WTC11 (cell line): ENCODE data around the gene SPDEF. TPM values are rescaled to one million over a fixed set of nuclear protein-coding genes. Genes with fewer than 3 reads are reported as not detected.

ENCODE experiments used
- ATAC-seq: fragments of 200-7000 bp; cut with Tn5 transposase; 2 replicates; pipeline ENCODE4 v1.10.0; 2021; ENCODE audit warnings: mild to moderate bottlenecking, moderate library complexity
- CTCF ChIA-PET: fragments of 300-600 bp; sonication (Branson Sonifier 250); formaldehyde crosslinking; loops from one replicate; lab custom pipeline; 2021; ENCODE audit warnings: antibody characterized with exemption; lab: Charles Lee
- POLR2A ChIA-PET: fragments of 350-600 bp; sonication (Branson Sonifier 250); formaldehyde crosslinking; loops from one replicate; lab custom pipeline; 2021; ENCODE audit warnings: antibody characterized with exemption; lab: Charles Lee
- DNase-seq: peaks from one replicate; pipeline ENCODE4 v3.0.0; 2021; ENCODE audit warnings: low spot score
- H3K27ac Mint-ChIP-seq: 2 replicates; pipeline ENCODE4 v1.8.0; 2021; ENCODE audit warnings: mixed read lengths
- H3K27me3 Mint-ChIP-seq: 2 replicates; pipeline ENCODE4 v1.8.0; 2021; ENCODE audit warnings: low read depth, mild to moderate bottlenecking, moderate library complexity, mixed read lengths
- H3K36me3 Mint-ChIP-seq: 2 replicates; pipeline ENCODE4 v1.8.0; 2021; ENCODE audit warnings: mixed read lengths
- H3K4me1 Mint-ChIP-seq: 2 replicates; pipeline ENCODE4 v1.8.0; 2022; ENCODE audit warnings: mixed read lengths
- H3K4me3 Mint-ChIP-seq: 2 replicates; pipeline ENCODE4 v1.8.0; 2021; ENCODE audit warnings: mild to moderate bottlenecking, moderate library complexity, mixed read lengths
- H3K9me3 Mint-ChIP-seq: 2 replicates; pipeline ENCODE4 v1.8.0; 2021; ENCODE audit warnings: mixed read lengths
- ATF1 ChIP-seq: sonication (generic); formaldehyde crosslinking; IDR thresholded peaks from 2 replicates; pipeline ENCODE4 v1.8.1; 2023; ENCODE audit warnings: mild to moderate bottlenecking, moderate library complexity, missing genetic modification reagents
- ETV6 ChIP-seq: sonication (generic); formaldehyde crosslinking; IDR thresholded peaks from 2 replicates; pipeline ENCODE4 v1.8.1; 2022; ENCODE audit warnings: mild to moderate bottlenecking, missing genetic modification reagents
- FOXJ3 ChIP-seq: sonication (generic); formaldehyde crosslinking; IDR thresholded peaks from 2 replicates; pipeline ENCODE4 v1.9.0; 2021; ENCODE audit warnings: missing genetic modification reagents, mild to moderate bottlenecking, borderline replicate concordance
- MXD4 ChIP-seq: fragments of 250-450 bp; sonication (Bioruptor Pico); IDR thresholded peaks from 2 replicates; pipeline ENCODE4 v1.8.0; 2021; ENCODE audit warnings: mild to moderate bottlenecking, moderate library complexity, borderline replicate concordance
- NR2C2 ChIP-seq: sonication (generic); formaldehyde crosslinking; IDR thresholded peaks from 2 replicates; pipeline ENCODE4 v1.8.0; 2022; ENCODE audit warnings: mild to moderate bottlenecking, missing genetic modification reagents
- NR3C1 ChIP-seq: sonication (generic); formaldehyde crosslinking; conservative IDR thresholded peaks from 2 replicates; pipeline ENCODE4 v1.8.1; 2023; ENCODE audit warnings: low read depth, mild to moderate bottlenecking, missing genetic modification reagents
- TEAD1 ChIP-seq: sonication (generic); formaldehyde crosslinking; IDR thresholded peaks from 2 replicates; pipeline ENCODE4 v1.8.0; 2022; ENCODE audit warnings: mild to moderate bottlenecking, missing genetic modification reagents
- ZNF263 ChIP-seq: sonication (generic); formaldehyde crosslinking; IDR thresholded peaks from 2 replicates; pipeline ENCODE4 v1.8.1; 2022; ENCODE audit warnings: low read depth, mild to moderate bottlenecking, moderate library complexity, missing genetic modification reagents
- ZNF416 ChIP-seq: fragments of 250-450 bp; sonication (Bioruptor Pico); IDR thresholded peaks from 2 replicates; pipeline ENCODE4 v1.9.0; 2021; ENCODE audit warnings: mild to moderate bottlenecking, inconsistent platforms
- ZNF423 ChIP-seq: fragments of 250-450 bp; sonication (Bioruptor Pico); IDR thresholded peaks from 2 replicates; pipeline ENCODE4 v2.1.2; 2022; ENCODE audit warnings: mild to moderate bottlenecking, moderate library complexity
- total RNA-seq: library from RNA; stranded (reverse); gene quantifications from 3 replicates; pipeline ENCODE4 v1.2.3, GENCODE V29; 2021
- TF ChIP-seq, protein P1 (sequence below): fragments of 250-450 bp; sonication (Bioruptor Pico); IDR thresholded peaks from 2 replicates; pipeline ENCODE4 v1.9.0; 2021; ENCODE audit warnings: moderate library complexity, mild to moderate bottlenecking, inconsistent platforms, borderline replicate concordance
- TF ChIP-seq, protein P2 (sequence below): sonication (generic); formaldehyde crosslinking; IDR thresholded peaks from 2 replicates; pipeline ENCODE4 v1.8.1; 2023; ENCODE audit warnings: mild to moderate bottlenecking, missing genetic modification reagents
- TF ChIP-seq, protein P3 (sequence below): sonication (generic); formaldehyde crosslinking; IDR thresholded peaks from 2 replicates; pipeline ENCODE4 v1.8.1; 2022; ENCODE audit warnings: low read depth, mild to moderate bottlenecking, moderate library complexity, missing genetic modification reagents, borderline replicate concordance
- TF ChIP-seq, protein P4 (sequence below): sonication (generic); formaldehyde crosslinking; IDR thresholded peaks from 2 replicates; pipeline ENCODE4 v1.8.0; 2022; ENCODE audit warnings: mild to moderate bottlenecking, missing genetic modification reagents
- TF ChIP-seq, protein P5 (sequence below): fragments of 250-450 bp; sonication (Bioruptor Pico); IDR thresholded peaks from 2 replicates; pipeline ENCODE4 v1.9.0; 2021; ENCODE audit warnings: mild to moderate bottlenecking, borderline replicate concordance
- TF ChIP-seq, protein P6 (sequence below): sonication (generic); formaldehyde crosslinking; IDR thresholded peaks from 2 replicates; pipeline ENCODE4 v1.8.1; 2022; ENCODE audit warnings: mild to moderate bottlenecking, moderate library complexity, missing genetic modification reagents
- TF ChIP-seq, protein P7 (sequence below): sonication (generic); formaldehyde crosslinking; IDR thresholded peaks from 2 replicates; pipeline ENCODE4 v1.8.1; 2022; ENCODE audit warnings: low read depth, missing genetic modification reagents, borderline replicate concordance

The SPDEF gene
- total RNA-seq, 1 experiment from 2014 or later, result 0.72 TPM

DNA sequence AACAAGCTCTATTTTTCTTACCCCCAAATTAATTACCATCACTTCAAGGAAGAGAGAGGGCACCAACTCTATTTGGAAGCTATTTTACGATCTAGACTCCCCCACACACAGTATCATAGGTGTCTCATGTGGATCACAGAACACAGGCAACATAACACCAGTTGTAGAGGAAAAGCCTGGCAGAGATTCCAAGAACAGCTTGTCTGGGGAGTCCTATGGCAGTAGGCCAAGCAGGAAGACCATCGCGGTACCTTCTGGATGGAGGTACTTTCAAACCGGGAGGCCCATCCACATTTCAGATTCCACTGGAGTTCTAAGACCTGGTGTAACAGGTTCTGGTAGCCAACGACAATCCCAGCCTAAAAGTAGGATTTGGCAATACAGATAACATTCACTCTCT, 37.6 kb upstream of the SPDEF start:
- ATAC-seq, result no peak
- TF ChIP-seq ZNF416 (CRISPR knock-in tag), result no peak
- no peaks in the 10 kb centered on the region for H3K27me3 Mint-ChIP-seq
- ChIA-PET POLR2A (no interaction called here), CTCF (interaction anchor here (1.0 to 1.5 kb wide), 2 partner anchors 28 to 134 kb away, joined by 3 read pairs; no protein-coding TSS in a partner anchor)
- peaks cover 16% of the 10 kb centered on the region for H3K4me1 Mint-ChIP-seq
- no peak overlapping the region for H3K4me3 Mint-ChIP-seq
- H3K27ac Mint-ChIP-seq, result no peak overlapping the region
- DNase-seq, result no peak
- no peaks in the 10 kb centered on the region for H3K9me3 Mint-ChIP-seq
- no peaks in the 10 kb centered on the region for H3K36me3 Mint-ChIP-seq

DNA sequence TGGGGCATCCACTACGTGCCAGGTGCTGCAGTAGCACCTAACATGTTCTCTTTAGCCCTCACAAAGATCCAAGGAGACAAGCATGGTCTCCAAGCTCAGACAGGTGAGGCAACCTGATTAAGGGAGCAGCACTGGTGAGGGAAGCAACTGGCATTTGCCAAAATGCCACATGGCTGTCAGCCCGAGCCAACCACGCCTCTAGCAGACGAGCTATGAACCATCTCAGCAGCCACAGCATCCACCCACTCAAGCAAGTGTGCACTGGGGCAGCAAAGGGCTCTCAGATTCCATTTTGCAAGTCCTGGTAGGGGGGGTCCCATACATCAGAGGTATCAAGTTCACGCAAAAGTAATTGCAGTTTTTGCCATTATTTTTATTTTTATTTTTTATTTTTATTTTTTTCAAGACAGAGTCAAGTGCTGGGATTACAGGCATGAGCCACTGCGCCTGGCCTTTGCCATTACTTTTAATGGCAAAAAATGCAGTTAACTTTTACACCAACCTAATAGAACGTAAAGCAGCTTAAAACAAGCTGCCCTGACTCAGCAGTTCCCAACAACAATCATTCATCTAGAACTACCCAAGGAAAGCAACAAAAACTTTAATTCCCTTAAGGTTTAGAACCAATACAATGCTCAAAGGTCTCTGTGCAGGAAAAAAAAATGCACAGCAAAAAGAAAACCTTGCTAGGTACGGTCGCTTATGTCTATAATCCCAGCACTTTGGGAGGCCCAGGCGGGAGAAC, 36.3 kb upstream of the SPDEF start:
- H3K27ac Mint-ChIP-seq, result peak overlapping the region; percentile 70; the same call in 1 of the 2 replicates
- no peak overlapping the region for H3K4me3 Mint-ChIP-seq
- H3K27me3 Mint-ChIP-seq, result no peaks in the 10 kb centered on the region
- ChIA-PET CTCF (interaction anchor here (0.9 to 2.0 kb wide), 3 partner anchors 17 to 429 kb away, joined by 3 to 10 read pairs (median 3); no protein-coding TSS in a partner anchor), POLR2A (no interaction called here)
- no peaks in the 10 kb centered on the region for H3K9me3 Mint-ChIP-seq
- DNase-seq (no peak), ATAC-seq (no peak)
- TF ChIP-seq, protein P1, sequence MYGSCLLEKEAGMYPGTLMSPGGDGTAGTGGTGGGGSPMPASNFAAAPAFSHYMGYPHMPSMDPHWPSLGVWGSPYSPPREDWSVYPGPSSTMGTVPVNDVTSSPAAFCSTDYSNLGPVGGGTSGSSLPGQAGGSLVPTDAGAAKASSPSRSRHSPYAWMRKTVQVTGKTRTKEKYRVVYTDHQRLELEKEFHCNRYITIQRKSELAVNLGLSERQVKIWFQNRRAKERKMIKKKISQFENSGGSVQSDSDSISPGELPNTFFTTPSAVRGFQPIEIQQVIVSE (CRISPR knock-in tag), result no peak
- TF ChIP-seq, protein P2, sequence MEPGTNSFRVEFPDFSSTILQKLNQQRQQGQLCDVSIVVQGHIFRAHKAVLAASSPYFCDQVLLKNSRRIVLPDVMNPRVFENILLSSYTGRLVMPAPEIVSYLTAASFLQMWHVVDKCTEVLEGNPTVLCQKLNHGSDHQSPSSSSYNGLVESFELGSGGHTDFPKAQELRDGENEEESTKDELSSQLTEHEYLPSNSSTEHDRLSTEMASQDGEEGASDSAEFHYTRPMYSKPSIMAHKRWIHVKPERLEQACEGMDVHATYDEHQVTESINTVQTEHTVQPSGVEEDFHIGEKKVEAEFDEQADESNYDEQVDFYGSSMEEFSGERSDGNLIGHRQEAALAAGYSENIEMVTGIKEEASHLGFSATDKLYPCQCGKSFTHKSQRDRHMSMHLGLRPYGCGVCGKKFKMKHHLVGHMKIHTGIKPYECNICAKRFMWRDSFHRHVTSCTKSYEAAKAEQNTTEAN, result no peak
- TF ChIP-seq, protein P3, sequence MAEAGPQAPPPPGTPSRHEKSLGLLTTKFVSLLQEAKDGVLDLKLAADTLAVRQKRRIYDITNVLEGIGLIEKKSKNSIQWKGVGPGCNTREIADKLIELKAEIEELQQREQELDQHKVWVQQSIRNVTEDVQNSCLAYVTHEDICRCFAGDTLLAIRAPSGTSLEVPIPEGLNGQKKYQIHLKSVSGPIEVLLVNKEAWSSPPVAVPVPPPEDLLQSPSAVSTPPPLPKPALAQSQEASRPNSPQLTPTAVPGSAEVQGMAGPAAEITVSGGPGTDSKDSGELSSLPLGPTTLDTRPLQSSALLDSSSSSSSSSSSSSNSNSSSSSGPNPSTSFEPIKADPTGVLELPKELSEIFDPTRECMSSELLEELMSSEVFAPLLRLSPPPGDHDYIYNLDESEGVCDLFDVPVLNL (CRISPR knock-in tag), result no peak
- TF ChIP-seq ATF1 (CRISPR knock-in tag) (no peak), MXD4 (CRISPR knock-in tag) (no peak), ZNF423 (CRISPR knock-in tag) (no peak), TEAD1 (CRISPR knock-in tag) (no peak)
- TF ChIP-seq, protein P4, sequence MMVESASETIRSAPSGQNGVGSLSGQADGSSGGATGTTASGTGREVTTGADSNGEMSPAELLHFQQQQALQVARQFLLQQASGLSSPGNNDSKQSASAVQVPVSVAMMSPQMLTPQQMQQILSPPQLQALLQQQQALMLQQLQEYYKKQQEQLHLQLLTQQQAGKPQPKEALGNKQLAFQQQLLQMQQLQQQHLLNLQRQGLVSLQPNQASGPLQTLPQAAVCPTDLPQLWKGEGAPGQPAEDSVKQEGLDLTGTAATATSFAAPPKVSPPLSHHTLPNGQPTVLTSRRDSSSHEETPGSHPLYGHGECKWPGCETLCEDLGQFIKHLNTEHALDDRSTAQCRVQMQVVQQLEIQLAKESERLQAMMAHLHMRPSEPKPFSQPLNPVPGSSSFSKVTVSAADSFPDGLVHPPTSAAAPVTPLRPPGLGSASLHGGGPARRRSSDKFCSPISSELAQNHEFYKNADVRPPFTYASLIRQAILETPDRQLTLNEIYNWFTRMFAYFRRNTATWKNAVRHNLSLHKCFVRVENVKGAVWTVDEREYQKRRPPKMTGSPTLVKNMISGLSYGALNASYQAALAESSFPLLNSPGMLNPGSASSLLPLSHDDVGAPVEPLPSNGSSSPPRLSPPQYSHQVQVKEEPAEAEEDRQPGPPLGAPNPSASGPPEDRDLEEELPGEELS (CRISPR knock-in tag), result no peak
- TF ChIP-seq, protein P5, sequence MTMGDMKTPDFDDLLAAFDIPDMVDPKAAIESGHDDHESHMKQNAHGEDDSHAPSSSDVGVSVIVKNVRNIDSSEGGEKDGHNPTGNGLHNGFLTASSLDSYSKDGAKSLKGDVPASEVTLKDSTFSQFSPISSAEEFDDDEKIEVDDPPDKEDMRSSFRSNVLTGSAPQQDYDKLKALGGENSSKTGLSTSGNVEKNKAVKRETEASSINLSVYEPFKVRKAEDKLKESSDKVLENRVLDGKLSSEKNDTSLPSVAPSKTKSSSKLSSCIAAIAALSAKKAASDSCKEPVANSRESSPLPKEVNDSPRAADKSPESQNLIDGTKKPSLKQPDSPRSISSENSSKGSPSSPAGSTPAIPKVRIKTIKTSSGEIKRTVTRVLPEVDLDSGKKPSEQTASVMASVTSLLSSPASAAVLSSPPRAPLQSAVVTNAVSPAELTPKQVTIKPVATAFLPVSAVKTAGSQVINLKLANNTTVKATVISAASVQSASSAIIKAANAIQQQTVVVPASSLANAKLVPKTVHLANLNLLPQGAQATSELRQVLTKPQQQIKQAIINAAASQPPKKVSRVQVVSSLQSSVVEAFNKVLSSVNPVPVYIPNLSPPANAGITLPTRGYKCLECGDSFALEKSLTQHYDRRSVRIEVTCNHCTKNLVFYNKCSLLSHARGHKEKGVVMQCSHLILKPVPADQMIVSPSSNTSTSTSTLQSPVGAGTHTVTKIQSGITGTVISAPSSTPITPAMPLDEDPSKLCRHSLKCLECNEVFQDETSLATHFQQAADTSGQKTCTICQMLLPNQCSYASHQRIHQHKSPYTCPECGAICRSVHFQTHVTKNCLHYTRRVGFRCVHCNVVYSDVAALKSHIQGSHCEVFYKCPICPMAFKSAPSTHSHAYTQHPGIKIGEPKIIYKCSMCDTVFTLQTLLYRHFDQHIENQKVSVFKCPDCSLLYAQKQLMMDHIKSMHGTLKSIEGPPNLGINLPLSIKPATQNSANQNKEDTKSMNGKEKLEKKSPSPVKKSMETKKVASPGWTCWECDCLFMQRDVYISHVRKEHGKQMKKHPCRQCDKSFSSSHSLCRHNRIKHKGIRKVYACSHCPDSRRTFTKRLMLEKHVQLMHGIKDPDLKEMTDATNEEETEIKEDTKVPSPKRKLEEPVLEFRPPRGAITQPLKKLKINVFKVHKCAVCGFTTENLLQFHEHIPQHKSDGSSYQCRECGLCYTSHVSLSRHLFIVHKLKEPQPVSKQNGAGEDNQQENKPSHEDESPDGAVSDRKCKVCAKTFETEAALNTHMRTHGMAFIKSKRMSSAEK (CRISPR knock-in tag), result no peak
- peaks cover 12% of the 10 kb centered on the region for H3K4me1 Mint-ChIP-seq
- no peaks in the 10 kb centered on the region for H3K36me3 Mint-ChIP-seq

DNA sequence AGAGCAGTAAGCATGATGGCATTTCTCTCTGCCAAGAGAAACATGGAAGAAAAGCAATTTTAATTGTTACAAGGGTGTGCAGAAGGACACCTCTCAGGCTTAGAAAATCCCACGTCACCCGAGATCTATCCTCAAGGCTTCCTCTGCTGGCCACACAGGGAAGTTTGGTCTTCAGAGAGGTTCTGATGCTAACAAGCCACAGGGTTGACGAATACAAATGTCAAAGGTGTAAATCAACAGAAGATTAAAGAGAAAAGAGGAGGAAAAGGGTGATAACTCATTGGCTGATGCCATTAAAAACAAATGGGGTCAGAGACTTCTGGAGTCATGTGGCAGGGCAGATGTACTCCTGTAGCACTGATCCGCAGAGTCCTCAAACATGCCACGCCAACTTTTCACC, 33.6 kb upstream of the SPDEF start:
- DNase-seq (no peak), ATAC-seq (peak; percentile 46)
- H3K4me3 Mint-ChIP-seq, result no peak overlapping the region
- peaks cover 21% of the 10 kb centered on the region for H3K4me1 Mint-ChIP-seq
- ChIA-PET POLR2A (no interaction called here), CTCF (interaction anchor here (1.4 kb wide), 1 partner anchor 58 kb away, joined by 4 read pairs; no protein-coding TSS in a partner anchor)
- H3K27ac Mint-ChIP-seq, result peak overlapping the region; percentile 77
- no peaks in the 10 kb centered on the region for H3K36me3 Mint-ChIP-seq
- H3K9me3 Mint-ChIP-seq, result no peaks in the 10 kb centered on the region
- H3K27me3 Mint-ChIP-seq, result no peaks in the 10 kb centered on the region
- TF ChIP-seq ETV6 (CRISPR knock-in tag) (no peak), FOXJ3 (CRISPR knock-in tag) (no peak), ZNF263 (CRISPR knock-in tag) (no peak), NR2C2 (CRISPR knock-in tag) (no peak), NR3C1 (CRISPR knock-in tag) (no peak)
- TF ChIP-seq, protein P6, sequence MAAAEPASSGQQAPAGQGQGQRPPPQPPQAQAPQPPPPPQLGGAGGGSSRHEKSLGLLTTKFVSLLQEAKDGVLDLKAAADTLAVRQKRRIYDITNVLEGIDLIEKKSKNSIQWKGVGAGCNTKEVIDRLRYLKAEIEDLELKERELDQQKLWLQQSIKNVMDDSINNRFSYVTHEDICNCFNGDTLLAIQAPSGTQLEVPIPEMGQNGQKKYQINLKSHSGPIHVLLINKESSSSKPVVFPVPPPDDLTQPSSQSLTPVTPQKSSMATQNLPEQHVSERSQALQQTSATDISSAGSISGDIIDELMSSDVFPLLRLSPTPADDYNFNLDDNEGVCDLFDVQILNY (CRISPR knock-in tag), result no peak
- TF ChIP-seq, protein P7, sequence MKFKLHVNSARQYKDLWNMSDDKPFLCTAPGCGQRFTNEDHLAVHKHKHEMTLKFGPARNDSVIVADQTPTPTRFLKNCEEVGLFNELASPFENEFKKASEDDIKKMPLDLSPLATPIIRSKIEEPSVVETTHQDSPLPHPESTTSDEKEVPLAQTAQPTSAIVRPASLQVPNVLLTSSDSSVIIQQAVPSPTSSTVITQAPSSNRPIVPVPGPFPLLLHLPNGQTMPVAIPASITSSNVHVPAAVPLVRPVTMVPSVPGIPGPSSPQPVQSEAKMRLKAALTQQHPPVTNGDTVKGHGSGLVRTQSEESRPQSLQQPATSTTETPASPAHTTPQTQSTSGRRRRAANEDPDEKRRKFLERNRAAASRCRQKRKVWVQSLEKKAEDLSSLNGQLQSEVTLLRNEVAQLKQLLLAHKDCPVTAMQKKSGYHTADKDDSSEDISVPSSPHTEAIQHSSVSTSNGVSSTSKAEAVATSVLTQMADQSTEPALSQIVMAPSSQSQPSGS (CRISPR knock-in tag), result no peak
